ENCODE results near the gene ATP6AP1. TPM values are rescaled to one million over a fixed set of nuclear protein-coding genes. Genes with fewer than 3 reads are reported as not detected.

Gene ATP6AP1
- total RNA-seq, 2 donors from 2014 or later: 40.8 to 75.7 TPM

DNA sequence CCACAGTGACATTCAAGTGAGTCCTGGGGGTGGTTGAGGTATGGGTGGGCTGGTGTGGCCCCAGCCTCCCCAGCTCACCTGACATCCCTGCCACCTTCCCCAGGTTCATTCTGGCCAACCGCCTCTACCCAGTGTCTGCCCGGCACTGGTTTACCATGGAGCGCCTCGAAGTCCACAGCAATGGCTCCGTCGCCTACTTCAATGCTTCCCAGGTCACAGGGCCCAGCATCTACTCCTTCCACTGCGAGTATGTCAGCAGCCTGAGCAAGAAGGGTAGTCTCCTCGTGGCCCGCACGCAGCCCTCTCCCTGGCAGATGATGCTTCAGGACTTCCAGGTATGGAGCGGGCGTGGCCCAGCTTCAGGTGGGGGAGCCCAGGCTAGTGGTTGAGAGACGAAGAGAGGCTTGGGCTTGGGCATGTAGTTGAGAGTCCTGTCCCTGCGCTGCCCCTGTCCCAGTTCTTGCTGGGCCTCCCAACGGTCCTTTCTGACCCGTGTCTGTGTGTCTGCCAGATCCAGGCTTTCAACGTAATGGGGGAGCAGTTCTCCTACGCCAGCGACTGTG, 6.8 kb downstream of the ATP6AP1 start:
- Histone ChIP-seq H3K27me3 (replicated peaks; ENCODE audit: insufficient read depth) (no peaks in the 10 kb centered on the region), H3K36me3 (no peaks in the 10 kb centered on the region), H3K4me3 (no peak overlapping the region), H3K4me1 (ENCODE audit: control insufficient read depth in 1 of 2, low read depth in 2 of 2) (peaks cover 0 to 14% of the 10 kb centered on the region in 2 donors), H3K9me3 (no peaks in the 10 kb centered on the region), H3K27ac (no peak overlapping the region)
- TF ChIP-seq, protein P1, sequence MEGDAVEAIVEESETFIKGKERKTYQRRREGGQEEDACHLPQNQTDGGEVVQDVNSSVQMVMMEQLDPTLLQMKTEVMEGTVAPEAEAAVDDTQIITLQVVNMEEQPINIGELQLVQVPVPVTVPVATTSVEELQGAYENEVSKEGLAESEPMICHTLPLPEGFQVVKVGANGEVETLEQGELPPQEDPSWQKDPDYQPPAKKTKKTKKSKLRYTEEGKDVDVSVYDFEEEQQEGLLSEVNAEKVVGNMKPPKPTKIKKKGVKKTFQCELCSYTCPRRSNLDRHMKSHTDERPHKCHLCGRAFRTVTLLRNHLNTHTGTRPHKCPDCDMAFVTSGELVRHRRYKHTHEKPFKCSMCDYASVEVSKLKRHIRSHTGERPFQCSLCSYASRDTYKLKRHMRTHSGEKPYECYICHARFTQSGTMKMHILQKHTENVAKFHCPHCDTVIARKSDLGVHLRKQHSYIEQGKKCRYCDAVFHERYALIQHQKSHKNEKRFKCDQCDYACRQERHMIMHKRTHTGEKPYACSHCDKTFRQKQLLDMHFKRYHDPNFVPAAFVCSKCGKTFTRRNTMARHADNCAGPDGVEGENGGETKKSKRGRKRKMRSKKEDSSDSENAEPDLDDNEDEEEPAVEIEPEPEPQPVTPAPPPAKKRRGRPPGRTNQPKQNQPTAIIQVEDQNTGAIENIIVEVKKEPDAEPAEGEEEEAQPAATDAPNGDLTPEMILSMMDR (IDR thresholded peaks at IDR 0.05): no peak
- ATAC-seq (ENCODE audit: insufficient number of reproducible peaks, low FRiP score, low read depth) (no peak), DNase-seq (ENCODE audit: low spot score) (no peak)

DNA sequence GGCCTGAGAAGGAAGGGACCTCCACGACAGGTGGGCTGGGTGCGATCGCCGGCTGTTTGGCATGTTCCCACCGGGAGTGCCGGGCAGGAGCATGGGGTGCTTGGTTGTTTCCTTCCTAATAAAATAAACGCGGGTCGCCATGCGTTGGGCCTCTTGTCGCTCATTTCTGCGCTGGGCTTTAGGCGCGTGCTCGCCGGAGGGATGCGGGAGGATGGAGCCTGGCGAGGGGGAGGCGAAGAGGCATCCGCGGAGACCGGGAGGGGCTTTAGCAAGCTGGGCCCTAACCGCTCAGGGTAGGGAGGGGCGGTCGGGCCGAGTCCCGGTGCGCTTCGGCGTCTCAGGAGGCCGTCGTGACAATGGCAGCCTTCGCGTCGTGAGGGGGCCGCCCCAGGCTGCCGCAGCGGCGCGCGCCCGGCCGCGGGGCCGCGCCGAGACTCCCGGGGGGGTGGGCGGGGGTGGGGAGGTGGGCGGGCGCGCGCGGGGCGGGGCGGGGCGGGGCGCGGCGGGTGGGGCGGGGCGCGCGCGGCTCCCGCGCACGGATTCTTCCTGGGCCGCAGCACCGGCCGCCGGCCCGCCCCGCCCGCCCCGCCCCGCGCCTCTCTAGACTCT, 8.0 kb downstream of the ATP6AP1 start:
- DNase-seq (ENCODE audit: low spot score) (no peak), ATAC-seq (ENCODE audit: insufficient number of reproducible peaks, low FRiP score, low read depth) (no peak)
- Histone ChIP-seq H3K9me3 (no peaks in the 10 kb centered on the region), H3K4me1 (ENCODE audit: control insufficient read depth in 1 of 2, low read depth in 2 of 2) (peaks cover 0 to 13% of the 10 kb centered on the region in 2 donors), H3K27me3 (replicated peaks; ENCODE audit: insufficient read depth) (no peaks in the 10 kb centered on the region), H3K4me3 (peak overlapping the region; percentile 78), H3K36me3 (no peaks in the 10 kb centered on the region), H3K27ac (peak overlapping the region; percentile 71 to 72)
- TF ChIP-seq, protein P1 (IDR thresholded peaks at IDR 0.05): no peak

DNA sequence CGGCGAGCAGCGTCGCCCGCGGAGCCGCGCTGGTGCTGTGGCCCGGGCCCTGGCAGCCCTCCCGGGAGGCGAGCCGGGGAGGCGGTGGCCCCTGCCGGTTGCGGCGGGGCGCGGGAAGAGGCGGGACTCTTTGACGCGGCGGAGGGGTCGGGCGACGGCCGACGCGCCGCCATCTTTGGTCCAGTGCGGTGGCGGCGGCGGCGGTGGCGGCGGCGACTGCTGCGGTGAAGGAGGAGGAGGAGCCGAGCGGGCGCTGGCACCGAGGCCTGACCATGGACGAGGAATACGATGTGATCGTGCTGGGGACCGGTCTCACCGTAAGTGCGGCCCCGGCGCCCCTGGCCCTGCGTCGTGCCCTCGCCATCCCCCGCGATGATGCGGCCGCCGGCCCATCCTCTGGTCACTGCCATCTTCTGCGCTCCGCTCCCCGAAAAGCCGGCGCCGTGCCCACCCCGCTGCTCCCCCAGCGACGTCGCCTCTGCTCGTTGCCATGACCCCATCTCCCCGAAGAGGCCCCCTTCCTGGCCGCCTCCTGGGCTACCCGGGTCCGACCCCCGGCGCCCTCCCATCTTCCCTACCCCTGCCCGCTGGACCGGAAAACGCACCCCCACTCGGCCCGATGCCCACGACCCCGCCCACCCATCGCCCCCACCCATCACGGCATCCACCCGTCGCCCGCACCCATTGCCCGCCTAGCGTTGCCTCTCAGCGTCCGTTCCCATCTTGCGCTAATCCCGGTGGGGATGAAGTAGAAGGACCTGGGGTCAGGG, 8.7 kb downstream of the ATP6AP1 start, which contains the start of gene GDI1:
TSS of gene GDI1 (plus strand) at position 172 of the 770 bp plus-strand sequence. CDS start at position 273, 101 bp downstream.
- peak within 1 kb of the TSS; percentile 71 to 72 for H3K27ac ChIP-seq
- no peaks in the 10 kb centered on the region for H3K27me3 ChIP-seq (replicated peaks; ENCODE audit: insufficient read depth)
- no peaks in the 10 kb centered on the region for H3K36me3 ChIP-seq
- peaks cover 0 to 13% of the 10 kb centered on the region in 2 donors for H3K4me1 ChIP-seq (ENCODE audit: control insufficient read depth in 1 of 2, low read depth in 2 of 2)
- ATAC-seq (ENCODE audit: insufficient number of reproducible peaks, low FRiP score, low read depth) (peak; percentile 41), DNase-seq (ENCODE audit: low spot score) (no peak)
- peak within 1 kb of the TSS; percentile 78 for H3K4me3 ChIP-seq
- TF ChIP-seq, protein P1 (IDR thresholded peaks at IDR 0.05): no peak
- no peaks in the 10 kb centered on the region for H3K9me3 ChIP-seq

DNA sequence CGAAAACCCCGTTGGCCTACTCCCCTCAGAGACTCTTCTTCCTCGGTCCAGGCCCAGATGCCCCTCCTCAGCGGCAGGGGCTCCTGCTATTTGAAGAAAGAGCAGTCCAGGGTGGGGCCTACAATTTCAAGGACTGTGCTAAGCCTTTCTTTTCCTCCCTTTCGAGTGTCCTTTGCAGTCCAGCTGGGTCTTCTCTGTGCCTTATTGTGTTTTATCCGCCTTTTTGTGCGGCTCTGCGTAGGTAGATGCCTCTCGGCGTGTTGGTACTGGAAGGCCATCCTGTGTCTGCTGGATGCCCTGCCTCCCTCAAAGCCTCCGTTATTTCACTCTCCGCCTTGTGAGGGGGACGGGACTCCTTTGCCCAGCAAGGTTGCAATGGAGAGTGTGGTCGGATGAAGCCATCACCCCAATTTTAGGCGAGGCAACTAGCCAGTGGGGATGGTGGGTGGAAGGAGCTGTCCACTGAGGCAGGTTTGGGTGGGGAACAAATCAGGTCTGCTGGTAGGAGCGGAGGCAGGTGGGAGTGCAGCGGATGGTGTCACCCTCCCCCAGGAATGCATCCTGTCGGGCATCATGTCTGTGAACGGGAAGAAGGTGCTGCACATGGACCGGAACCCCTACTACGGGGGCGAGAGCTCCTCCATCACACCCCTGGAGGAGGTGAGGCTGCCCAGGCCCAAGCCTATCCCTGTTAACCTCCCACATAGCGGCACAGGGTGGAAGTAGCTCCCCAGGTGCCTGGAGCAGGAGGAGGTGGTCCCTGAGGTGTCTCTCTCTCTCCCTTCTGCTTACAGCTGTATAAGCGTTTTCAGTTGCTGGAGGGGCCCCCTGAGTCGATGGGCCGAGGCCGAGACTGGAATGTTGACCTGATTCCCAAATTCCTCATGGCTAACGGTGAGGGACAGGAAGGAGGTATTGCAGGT, 9.8 kb downstream of the ATP6AP1 start:
- H3K36me3 ChIP-seq: no peaks in the 10 kb centered on the region
- peaks cover 0 to 14% of the 10 kb centered on the region in 2 donors for H3K4me1 ChIP-seq (ENCODE audit: control insufficient read depth in 1 of 2, low read depth in 2 of 2)
- no peak for ATAC-seq (ENCODE audit: insufficient number of reproducible peaks, low FRiP score, low read depth)
- H3K4me3 ChIP-seq: peak overlapping the region; percentile 78
- no peak for DNase-seq (ENCODE audit: low spot score)
- TF ChIP-seq, protein P1 (IDR thresholded peaks at IDR 0.05): no peak
- no peaks in the 10 kb centered on the region for H3K27me3 ChIP-seq (replicated peaks; ENCODE audit: insufficient read depth)
- no peaks in the 10 kb centered on the region for H3K9me3 ChIP-seq
- peak overlapping the region in 1 of 2 donors; percentile 71 for H3K27ac ChIP-seq

Measured in thoracic aorta (tissue), 2 donors.